ENCODE data around the gene CLEC4M. TPM values are rescaled to one million over a fixed set of nuclear protein-coding genes. Genes with fewer than 3 reads are reported as not detected.
"Not testable (repeated sequence)": the region's sequence is repeated elsewhere in the genome, so short reads cannot be mapped to it uniquely, and the experiment has no call there.

Gene CLEC4M
- total RNA-seq, 1 donor from 2014 or later, result not detected

- no peak for DNase-seq (ENCODE audit: low spot score)
- intact Hi-C loops (cut with DNase I), result loop anchor here (5.0 to 10.0 kb wide), 2 partner anchors 143 to 691 kb away; no protein-coding TSS in a partner anchor
Measured at GRCh38 chr19:7795555-7796161, 32.6 kb downstream of the CLEC4M start.

DNA sequence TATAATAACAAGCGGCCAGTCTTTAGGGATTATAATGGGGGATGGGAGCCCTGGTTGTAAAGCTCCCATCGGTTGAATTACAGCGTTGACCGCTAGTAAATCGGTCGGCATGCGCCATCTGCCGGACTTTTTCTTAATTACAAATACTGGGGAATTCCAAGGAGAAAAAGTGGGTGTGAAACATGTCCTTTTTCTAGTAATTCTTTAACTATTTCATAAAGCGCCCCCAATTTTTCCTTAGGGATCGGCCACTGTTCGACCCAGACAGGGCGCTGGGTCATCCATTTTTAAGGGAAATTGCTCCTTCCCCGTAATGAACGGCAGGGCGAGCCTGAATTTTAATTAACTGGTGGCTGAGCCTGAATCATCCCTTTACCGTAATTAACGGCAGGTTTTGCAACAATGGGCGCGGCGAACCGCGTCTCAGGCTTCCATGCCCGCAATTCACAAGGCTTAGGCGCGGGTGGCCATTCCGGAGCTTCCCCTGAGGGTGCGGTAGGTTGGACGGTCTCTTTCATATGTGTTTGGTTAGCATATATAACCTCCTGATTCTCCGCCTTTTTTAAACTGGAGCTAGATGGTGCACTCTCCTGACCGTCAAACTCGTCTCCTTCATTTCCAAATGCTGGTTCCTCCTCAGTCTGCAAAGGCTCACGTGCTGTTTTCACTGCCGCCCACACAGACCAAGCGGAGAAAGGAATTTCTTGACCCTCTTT is 36.8 kb downstream of the CLEC4M start:
- intact Hi-C loops (cut with DNase I), result loop anchor here (1.0 to 10.0 kb wide), 4 partner anchors 147 to 695 kb away; no protein-coding TSS in a partner anchor
- DNase-seq (ENCODE audit: low spot score), result peak; percentile 84

DNA sequence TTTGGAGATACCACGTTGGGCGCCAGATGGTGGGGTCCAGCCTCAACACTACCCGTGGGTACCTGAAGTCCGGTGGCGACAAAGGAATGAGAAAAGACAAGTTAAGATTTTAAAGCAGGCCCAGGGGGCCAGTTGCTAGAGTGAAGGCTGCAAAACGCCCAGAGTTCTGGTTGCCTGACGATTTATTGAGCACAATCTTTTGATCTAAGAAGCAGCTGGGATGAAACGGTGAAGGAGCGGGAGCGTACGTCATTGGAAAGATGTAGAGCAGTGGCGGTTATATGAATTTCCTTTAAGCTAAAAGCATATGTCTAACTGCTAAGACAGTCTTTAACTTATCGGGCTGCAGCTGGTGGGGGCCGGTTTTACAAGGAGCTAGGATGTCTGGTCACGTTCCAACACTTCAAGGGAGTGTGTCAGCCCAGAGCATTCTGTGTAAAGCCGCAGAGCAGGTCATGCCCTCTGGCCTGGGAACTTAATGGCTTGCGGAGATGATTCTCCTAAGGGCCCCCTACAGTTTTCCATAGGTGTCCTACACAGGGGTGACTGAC is 38.1 kb downstream of the CLEC4M start:
- no peak for DNase-seq (ENCODE audit: low spot score)
- intact Hi-C loops (cut with DNase I), result loop anchor here (10.0 kb wide), 1 partner anchor 446 kb away; no protein-coding TSS in a partner anchor

- intact Hi-C loops (cut with DNase I), result loop anchor here (10.0 kb wide), 1 partner anchor 451 kb away; no protein-coding TSS in a partner anchor
- no peak for DNase-seq (ENCODE audit: low spot score)
Measured at GRCh38 chr19:7806234-7806633, 43.2 kb downstream of the CLEC4M start.

DNA sequence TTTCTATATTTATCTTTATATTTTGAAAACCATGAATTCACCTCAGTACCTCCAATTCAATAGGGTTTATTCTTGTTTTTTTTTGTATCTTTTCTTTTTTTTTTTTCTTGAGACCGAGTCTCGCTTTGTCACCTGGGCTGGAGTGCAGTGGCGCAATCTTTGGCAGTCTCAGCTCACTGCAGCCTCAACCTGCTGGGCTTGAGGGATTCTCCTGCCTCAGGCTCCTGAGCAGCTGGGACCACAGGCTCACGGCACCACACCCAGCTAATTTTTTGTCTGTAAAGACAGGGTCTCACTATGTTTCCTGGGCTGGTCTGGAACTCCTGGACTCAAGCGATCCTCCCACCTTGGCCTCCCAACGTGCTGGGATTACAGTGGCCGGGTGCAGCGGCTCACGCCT is 43.8 kb downstream of the CLEC4M start:
- intact Hi-C loops (cut with DNase I), result loop anchor here (10.0 kb wide), 1 partner anchor 452 kb away; no protein-coding TSS in a partner anchor

GRCh38 chr19:7808108-7808507 is 45.1 kb downstream of the CLEC4M start:
- intact Hi-C loops (cut with DNase I), result loop anchor here (10.0 kb wide), 1 partner anchor 453 kb away; no protein-coding TSS in a partner anchor
- no peak for DNase-seq (ENCODE audit: low spot score)

More for the DNA sequence above, 43.8 kb downstream of the CLEC4M start:
- DNase-seq (ENCODE audit: low spot score), result no peak

- intact Hi-C loops (cut with DNase I), result no loop called here
Measured at GRCh38 chr19:7811989-7812388, 48.9 kb downstream of the CLEC4M start.

DNA sequence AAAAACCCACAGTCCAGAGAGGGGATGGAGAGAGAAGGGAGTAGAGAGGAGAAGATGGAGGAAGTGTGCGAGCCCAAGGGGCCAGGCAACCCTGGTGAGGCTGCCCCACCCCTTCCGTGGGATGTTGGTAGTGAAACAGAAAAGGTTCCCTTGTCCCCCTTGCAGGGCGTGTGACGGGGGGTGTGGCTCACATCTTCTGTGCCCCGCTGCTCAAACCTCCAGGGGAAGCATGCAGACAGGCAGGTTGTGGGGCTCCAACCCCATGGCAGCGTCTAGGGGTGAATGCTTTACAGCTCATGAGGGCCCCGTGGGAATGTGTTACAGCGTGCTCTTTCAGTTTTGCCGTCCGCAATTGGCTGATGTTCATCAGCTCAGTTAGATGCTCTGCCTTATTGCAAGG is 52.3 kb downstream of the CLEC4M start:
- intact Hi-C loops (cut with DNase I), result no loop called here
- no peak for DNase-seq (ENCODE audit: low spot score)

More at GRCh38 chr19:7811989-7812388, 48.9 kb downstream of the CLEC4M start:
- no peak for DNase-seq (ENCODE audit: low spot score)

DNA sequence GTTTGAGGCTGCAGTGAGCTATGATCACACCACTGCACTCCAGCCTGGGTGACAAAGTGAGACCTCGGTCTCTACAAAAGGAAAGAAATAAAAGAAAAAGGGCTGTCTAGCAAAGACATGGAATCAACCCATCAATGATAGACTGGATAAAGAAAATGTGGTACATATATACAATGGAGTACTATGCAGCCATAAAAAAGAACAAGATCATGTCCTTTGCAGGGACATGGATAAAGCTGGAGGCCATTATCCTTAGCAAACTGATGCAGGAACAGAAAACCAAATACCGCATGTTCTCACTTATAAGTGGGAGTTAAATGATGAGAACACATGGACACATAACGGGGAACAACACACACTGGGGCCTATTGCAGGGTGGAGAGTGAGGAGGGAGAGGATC is 53.0 kb downstream of the CLEC4M start:
- DNase-seq (ENCODE audit: low spot score); intact Hi-C loops (cut with DNase I): not testable (repeated sequence)

- intact Hi-C loops (cut with DNase I), result no loop called here
- DNase-seq (ENCODE audit: low spot score), result no peak
Measured at GRCh38 chr19:7817801-7818200, 54.8 kb downstream of the CLEC4M start.

DNA sequence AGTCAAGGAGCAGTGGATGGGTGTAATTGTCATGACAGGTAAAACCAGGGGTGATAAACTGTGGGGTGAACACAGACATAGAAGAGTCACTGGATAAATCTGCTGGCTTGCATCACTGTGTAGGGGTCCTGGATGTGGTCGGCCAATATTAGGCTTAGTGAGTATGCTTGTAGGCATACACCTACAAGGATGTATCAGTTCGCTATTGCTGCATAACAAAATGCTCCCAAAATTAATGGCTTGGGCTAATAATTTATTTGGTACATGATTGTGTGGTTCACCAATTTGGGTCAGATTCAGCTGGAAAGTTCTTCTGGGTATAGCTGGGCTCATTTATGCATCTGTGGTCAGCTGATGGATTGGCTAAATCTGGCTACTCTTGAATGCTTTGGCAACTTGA is 55.8 kb downstream of the CLEC4M start:
- intact Hi-C loops (cut with DNase I), result no loop called here

More for the DNA sequence above, 55.8 kb downstream of the CLEC4M start:
- DNase-seq (ENCODE audit: low spot score), result no peak

Other genes starting within 250 kb of the CLEC4M start
- gene ZNF358, start 247.1 kb upstream of the CLEC4M start, total RNA-seq, result 76.7 TPM
- 16.0 TPM for gene MCOLN1, start 240.6 kb upstream of the CLEC4M start, total RNA-seq
- 41.9 TPM for gene PNPLA6, start 227.5 kb upstream of the CLEC4M start, total RNA-seq
- gene CAMSAP3, start 167.4 kb upstream of the CLEC4M start, total RNA-seq, result not detected
- gene XAB2, start 133.7 kb upstream of the CLEC4M start, total RNA-seq, result 21.8 TPM
- gene PET100, start 133.4 kb upstream of the CLEC4M start, total RNA-seq, result 130 TPM
- gene PCP2, start 129.5 kb upstream of the CLEC4M start, total RNA-seq, result not detected
- 4.0 TPM for gene STXBP2, start 126.1 kb upstream of the CLEC4M start, total RNA-seq
- 0.75 TPM for gene RETN, start 94.2 kb upstream of the CLEC4M start, total RNA-seq
- gene MCEMP1, start 86.2 kb upstream of the CLEC4M start, total RNA-seq, result 0.54 TPM
- 77.0 TPM for gene TRAPPC5, start 82.4 kb upstream of the CLEC4M start, total RNA-seq
- not detected for gene FCER2, start 61.1 kb upstream of the CLEC4M start, total RNA-seq
- gene CLEC4G, start 31.1 kb upstream of the CLEC4M start, total RNA-seq, result 0.92 TPM
- 7.6 TPM for gene CD209, start 15.7 kb upstream of the CLEC4M start, total RNA-seq
- gene EVI5L, start 67.0 kb downstream of the CLEC4M start, total RNA-seq, result 23.6 TPM
- gene PRR36, start 111.1 kb downstream of the CLEC4M start, total RNA-seq, result 0.13 TPM
- gene LRRC8E, start 125.3 kb downstream of the CLEC4M start, total RNA-seq, result 0.30 TPM
- 28.6 TPM for gene MAP2K7, start 140.6 kb downstream of the CLEC4M start, total RNA-seq
- 3.0 TPM for gene TGFBR3L, start 151.6 kb downstream of the CLEC4M start, total RNA-seq
- gene SNAPC2, start 157.1 kb downstream of the CLEC4M start, total RNA-seq, result 12.3 TPM
- gene CTXN1, start 162.9 kb downstream of the CLEC4M start, total RNA-seq, result 0.24 TPM
- 82.6 TPM for gene TIMM44, start 180.4 kb downstream of the CLEC4M start, total RNA-seq
- 55.2 TPM for gene ELAVL1, start 242.4 kb downstream of the CLEC4M start, total RNA-seq